Activated CD8-positive, alpha-beta memory T cell treated with anti-CD3 and anti-CD28 coated beads, Interleukin-2, amount 50 U/mL, for 24 hours (primary cell): ENCODE data around the gene CENPH.
"Not testable (repeated sequence)": the region's sequence is repeated elsewhere in the genome, so short reads cannot be mapped to it uniquely, and the experiment has no call there.

Source experiments
- DNase-seq: peaks from one replicate; pipeline ENCODE4 v3.0.0-alpha.2; 2020; ENCODE audit errors: extremely low read depth

Gene CENPH

DNA sequence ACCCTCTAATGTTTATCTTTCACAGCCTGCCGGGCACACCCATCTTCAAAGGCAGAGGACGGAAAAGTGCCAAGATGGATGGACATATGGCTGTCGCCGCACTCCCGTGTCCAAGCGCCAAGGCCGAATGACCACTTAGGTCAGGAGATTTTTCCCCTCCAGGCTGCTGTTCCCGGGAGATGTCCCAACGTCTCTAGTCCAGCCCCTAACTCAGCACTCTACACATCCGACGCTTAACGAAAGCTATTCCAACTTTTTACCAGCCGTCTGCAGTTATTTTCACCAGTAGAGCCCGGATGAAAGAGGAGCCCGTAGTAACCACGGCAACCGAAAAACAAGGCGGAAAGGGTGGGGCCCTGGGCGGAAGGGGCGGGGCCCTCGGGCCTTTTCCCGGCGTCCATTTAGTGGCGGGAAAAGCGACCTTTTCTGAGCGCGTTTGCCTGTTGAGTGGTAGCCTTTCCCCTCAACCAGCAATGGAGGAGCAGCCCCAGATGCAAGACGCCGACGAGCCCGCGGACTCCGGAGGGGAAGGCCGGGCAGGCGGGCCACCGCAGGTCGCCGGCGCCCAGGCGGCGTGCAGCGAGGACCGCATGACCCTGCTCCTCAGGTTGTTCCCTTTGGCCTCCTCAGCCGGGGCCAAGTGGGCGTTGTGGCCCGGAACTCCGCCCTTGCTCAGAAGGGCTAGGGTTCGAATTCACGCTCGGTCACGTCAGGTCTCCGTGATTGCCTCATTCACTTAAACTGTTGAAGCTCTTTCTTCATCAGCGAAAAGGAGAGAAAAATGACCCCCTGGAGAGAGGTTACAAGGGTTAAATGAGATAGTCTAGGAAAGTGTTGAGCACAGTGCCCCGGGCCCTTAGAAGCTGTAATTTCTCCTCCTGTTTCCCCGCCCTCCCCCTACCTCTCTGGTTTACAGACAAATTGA, at the start of gene CENPH:
CENPH (plus strand) TSS at position 422 of the 925 bp plus-strand sequence; CDS start at position 474, 52 bp downstream.
- peak; percentile 84 for DNase-seq

- not testable (repeated sequence) for DNase-seq
Measured at GRCh38 chr5:69140239-69140638, 49.1 kb upstream of the CENPH start.

GRCh38 chr5:69140827-69141226, 48.6 kb upstream of the CENPH start:
- no peak for DNase-seq

- not testable (repeated sequence) for DNase-seq
Measured at GRCh38 chr5:69148576-69148975, 40.8 kb upstream of the CENPH start.

- DNase-seq: no peak
Measured at GRCh38 chr5:69148981-69149675, 40.3 kb upstream of the CENPH start.

GRCh38 chr5:69149676-69150010, 39.7 kb upstream of the CENPH start:
- no peak for DNase-seq

DNA sequence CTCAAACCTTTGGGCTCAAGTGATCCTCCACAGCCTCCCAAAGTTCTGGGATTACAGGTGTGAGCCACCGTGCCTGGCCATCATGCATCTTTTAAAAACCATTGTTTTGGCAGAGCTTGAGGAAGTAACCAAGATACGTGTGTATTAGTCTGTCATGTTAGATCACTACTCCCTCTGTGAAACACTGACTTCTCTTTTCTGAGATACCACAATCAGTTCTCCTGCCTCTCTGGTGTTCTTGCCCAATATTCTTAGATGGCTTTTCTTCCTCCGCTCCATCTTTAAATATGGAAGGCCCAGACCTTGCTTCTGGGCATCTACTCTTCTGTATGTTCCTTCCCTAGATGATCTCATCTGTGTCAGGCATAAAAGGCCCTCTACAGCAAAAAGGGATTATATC, 36.7 kb upstream of the CENPH start:
- no peak for DNase-seq

GRCh38 chr5:69156456-69156855, 32.9 kb upstream of the CENPH start:
- no peak for DNase-seq

- DNase-seq: no peak
Measured at GRCh38 chr5:69158039-69158438, 31.3 kb upstream of the CENPH start.

DNA sequence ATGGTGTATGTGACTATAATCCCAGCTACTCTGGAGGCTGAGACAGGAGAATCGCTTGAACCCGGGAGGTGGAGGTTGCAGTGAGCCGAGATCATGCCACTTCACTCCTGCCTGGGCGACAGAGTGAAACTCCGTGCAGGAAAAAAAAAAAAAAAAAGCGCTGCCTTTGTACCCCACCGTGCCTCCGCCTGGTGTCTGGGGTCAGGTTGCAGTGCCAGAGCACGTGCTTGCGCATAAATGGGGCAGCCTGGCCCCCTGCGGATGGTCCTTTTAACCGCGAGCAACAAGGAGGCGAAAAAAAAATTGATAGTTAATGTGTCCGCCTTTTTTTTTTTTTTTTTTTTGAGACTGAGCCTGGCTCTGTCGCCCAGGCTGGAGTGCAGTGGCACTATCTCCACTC, 28.7 kb upstream of the CENPH start:
- no peak for DNase-seq

GRCh38 chr5:69166686-69167492, 22.5 kb upstream of the CENPH start, which contains the start of gene CCNB1:
TSS of gene CCNB1 (plus strand) at chr5:69167150. CDS start at chr5:69167263, 113 bp downstream.
- peak; percentile 93 for DNase-seq

GRCh38 chr5:69167493-69167855, 21.9 kb upstream of the CENPH start:
- no peak for DNase-seq

- no peak for DNase-seq
Measured at GRCh38 chr5:69167929-69168328, 21.5 kb upstream of the CENPH start.

- no peak for DNase-seq
Measured at GRCh38 chr5:69170495-69170894, 18.9 kb upstream of the CENPH start.

DNA sequence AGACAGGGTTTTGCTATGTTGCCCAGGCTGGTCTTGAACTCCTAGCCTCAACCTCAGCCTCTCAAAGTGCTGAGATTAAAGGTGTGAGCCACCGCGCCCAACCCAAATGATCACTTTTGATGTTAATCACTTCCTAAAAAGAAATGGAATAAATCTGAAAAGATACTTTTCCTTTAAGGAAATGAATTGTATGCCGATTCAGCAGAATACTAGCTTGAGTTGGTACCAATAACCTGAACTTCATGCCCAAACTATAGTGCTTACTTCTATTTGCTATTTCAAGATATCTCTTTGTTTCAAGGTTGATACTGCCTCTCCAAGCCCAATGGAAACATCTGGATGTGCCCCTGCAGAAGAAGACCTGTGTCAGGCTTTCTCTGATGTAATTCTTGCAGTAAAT, 18.4 kb upstream of the CENPH start:
- no peak for DNase-seq

- DNase-seq: not testable (repeated sequence)
Measured at GRCh38 chr5:69181659-69182293, 7.6 kb upstream of the CENPH start.

DNA sequence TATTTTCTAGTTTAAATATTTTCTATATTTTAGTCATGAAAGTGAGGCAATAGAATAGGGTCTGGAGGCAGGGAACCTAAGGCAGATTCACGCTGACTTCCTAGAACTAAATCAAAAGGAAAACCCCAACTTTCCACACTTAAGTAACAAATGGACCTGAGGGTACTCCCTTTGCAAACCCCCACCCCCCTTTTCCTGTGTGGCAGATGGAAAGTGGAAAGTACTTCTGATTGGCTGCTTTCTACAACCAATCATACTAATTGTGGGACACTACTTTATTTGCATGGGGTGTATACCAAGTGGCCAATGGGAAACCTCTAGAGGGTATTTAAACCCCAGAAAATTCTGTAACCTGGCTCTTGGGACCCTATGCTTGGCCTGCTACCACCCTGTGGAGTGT, 4.8 kb upstream of the CENPH start:
- no peak for DNase-seq

GRCh38 chr5:69187342-69187741, 2.0 kb upstream of the CENPH start:
- no peak for DNase-seq

DNA sequence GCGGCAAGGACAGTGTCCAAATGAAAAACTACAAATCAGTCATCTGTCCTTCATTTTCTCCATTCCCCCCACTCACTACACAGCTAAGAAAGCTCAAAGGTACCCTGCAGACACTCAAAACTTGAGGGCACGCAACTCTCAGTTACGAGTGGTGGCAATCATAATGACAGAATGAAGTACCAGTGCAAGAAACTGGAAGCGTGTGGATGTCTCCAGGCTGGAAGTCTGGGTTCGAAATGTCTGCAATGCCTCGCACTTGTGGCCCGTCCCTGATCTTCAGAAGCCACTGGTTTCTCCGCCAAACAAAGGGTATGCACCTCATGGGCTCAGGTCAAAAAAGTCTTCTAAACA, 597 bp upstream of the CENPH start:
- no peak for DNase-seq

DNA sequence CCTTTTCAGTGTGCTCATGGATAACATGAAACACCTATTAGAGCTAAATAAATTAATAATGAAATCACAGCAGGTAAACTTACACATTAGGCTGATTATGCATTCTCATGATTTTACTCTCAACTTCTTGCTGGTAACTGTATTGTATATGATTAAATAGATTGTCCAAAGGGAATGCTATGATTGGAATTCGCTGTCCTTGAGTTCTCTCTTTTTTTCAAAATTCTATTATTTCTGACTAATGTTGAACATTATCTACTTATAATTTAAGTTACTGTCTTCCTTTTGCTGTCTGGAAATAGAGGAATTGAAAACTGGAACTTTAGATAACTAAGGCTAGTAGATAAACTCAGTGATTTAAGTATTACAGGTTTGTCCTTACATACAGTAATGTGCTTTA, 13.1 kb downstream of the CENPH start:
- DNase-seq: no peak

DNA sequence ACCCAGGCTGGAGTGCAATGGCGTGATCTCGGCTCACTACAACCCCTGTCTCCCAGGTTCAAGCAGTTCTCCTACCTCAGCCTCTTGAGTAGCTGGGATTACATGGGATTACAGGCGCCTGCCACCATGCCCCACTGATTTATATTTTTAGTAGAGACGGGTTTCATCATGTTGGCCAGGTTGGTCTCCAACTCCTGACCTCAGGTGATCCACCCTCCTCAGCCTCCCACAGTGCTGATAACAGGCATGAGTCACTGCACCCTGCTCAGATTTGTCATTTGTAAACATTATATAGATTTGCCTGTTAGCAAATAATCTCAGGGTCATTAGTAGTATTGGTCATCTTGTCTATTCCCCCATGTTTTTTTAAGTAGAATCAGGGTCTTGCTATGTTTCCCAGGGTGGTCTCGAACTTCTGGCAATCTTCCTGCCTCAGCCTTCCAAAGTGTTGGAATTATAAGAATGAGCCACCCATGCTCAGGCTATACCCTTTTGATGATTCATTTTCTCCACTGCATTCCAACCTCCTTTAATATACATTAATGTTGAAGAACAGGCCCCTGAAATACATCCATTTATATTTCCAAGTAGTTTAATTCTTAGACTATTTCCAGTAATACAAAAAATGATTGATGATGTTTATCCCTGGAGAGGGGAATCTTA, 17.3 kb downstream of the CENPH start:
- no peak for DNase-seq
